HCT116 (cell line): ENCODE data around the gene ACTRT3. TPM values are rescaled to one million over a fixed set of nuclear protein-coding genes. Genes with fewer than 3 reads are reported as not detected.

ENCODE experiments used
- ATAC-seq: fragments of 200-7000 bp; cut with Tn5 transposase; 2 replicates; pipeline ENCODE4 v1.9.1; 2020; ENCODE audit warnings: mild to moderate bottlenecking, moderate library complexity
- BruUV-seq: library from RNA; stranded (reverse); fragments of 400-500 nt; replicated peaks from 2 replicates; lab custom pipeline; 2021; lab: Mats Ljungman, UMichigan
- CTCF ChIA-PET: fragments of 300-600 bp; sonication (Branson Sonifier 250); formaldehyde crosslinking; loops from one replicate; lab custom pipeline; 2021; ENCODE audit warnings: antibody characterized with exemption; lab: Charles Lee
- POLR2A ChIA-PET: fragments of 300-600, 350-600 bp; sonication (Branson Sonifier 250); formaldehyde crosslinking; loops from one replicate; lab custom pipeline; 2021; ENCODE audit warnings: antibody characterized with exemption; lab: Charles Lee
- RAD21 ChIA-PET, 2 experiments: fragments of 300-600 bp; sonication (Branson Sonifier 250); formaldehyde crosslinking; loops; one replicate each; lab custom pipeline; 2023; ENCODE audit warnings: low total read pairs in 2 of 2; ENCODE audit not compliant: uncharacterized antibody in 2 of 2, unreplicated experiment in 2 of 2, low non-redundant PET in 1 of 2; lab: Charles Lee
- DNase-seq: peaks from one replicate; pipeline ENCODE4 v3.0.0-alpha.2; 2010; ENCODE audit warnings: low read depth, low spot score
- H2AFZ ChIP-seq: fragments of 200-600 bp; shearing (Covaris generic), sonication (generic); 2 replicates; pipeline ENCODE4 v1.6.1; 2017; ENCODE audit warnings: low read depth, mixed run types, mixed read lengths, antibody characterized with exemption, low read length; ENCODE audit not compliant: poor library complexity, severe bottlenecking
- H3K27ac ChIP-seq: 2 replicates; pipeline ENCODE4 v1.5.1; 2012; ENCODE audit warnings: low read depth, low read length
- H3K27me3 ChIP-seq: fragments of 200-600 bp; sonication (generic); 2 replicates; pipeline ENCODE4 v1.6.1; 2016; ENCODE audit warnings: mixed run types, low read length, mixed read lengths; ENCODE audit not compliant: insufficient read depth
- H3K36me3 ChIP-seq, 2 experiments: fragments of 200-500 bp in 1 of 2; fragments of 200-600 bp in 1 of 2; sonication (Bioruptor generic) in 1 of 2; sonication (generic) in 1 of 2; 2 replicates each; pipeline versions ENCODE4 v1.5.1 to v1.6.1; 2014 to 2016; ENCODE audit warnings: low read length in 2 of 2, inconsistent platforms in 1 of 2, mixed read lengths in 1 of 2, mixed run types in 1 of 2; ENCODE audit not compliant: insufficient read depth in 2 of 2, control insufficient read depth in 1 of 2
- H3K4me1 ChIP-seq, 2 experiments: fragments of 200-600 bp in 1 of 2; sonication (generic) in 1 of 2; 2 replicates each; pipeline versions ENCODE4 v1.5.1 to v1.6.1; 2012 to 2017; ENCODE audit warnings: low read length in 2 of 2, inconsistent platforms in 1 of 2, mild to moderate bottlenecking in 1 of 2, mixed read lengths in 1 of 2, mixed run types in 1 of 2, moderate library complexity in 1 of 2; ENCODE audit not compliant: insufficient read depth in 2 of 2, control insufficient read depth in 1 of 2
- H3K4me2 ChIP-seq: fragments of 200-600 bp; sonication (generic); 2 replicates; pipeline ENCODE4 v1.6.1; 2017; ENCODE audit warnings: mixed run types, low read length, mixed read lengths
- H3K4me3 ChIP-seq, 2 experiments: fragments of 200-600 bp in 1 of 2; sonication (generic) in 1 of 2; replicated peaks in 1 of 2; 2 replicates each; pipeline ENCODE4 v1.5.1; 2011 to 2016; ENCODE audit warnings: low read length in 2 of 2, control low read depth in 1 of 2, low read depth in 1 of 2, mild to moderate bottlenecking in 1 of 2, mixed read lengths in 1 of 2, mixed run types in 1 of 2
- H3K79me2 ChIP-seq: fragments of 200-600 bp; sonication (generic); 2 replicates; pipeline ENCODE4 v1.6.1; 2017; ENCODE audit warnings: mild to moderate bottlenecking, mixed run types, low read length, moderate library complexity, mixed read lengths; ENCODE audit not compliant: insufficient read depth
- H3K9ac ChIP-seq: fragments of 200-600 bp; sonication (generic); 2 replicates; pipeline ENCODE4 v1.6.1; 2016; ENCODE audit warnings: low read length, mixed read lengths
- H3K9me2 ChIP-seq: fragments of 200-600 bp; sonication (generic), shearing (Covaris generic); 2 replicates; pipeline ENCODE4 v1.6.1; 2017; ENCODE audit warnings: mixed run types, mild to moderate bottlenecking, moderate library complexity; ENCODE audit not compliant: insufficient read depth
- H3K9me3 ChIP-seq, 2 experiments: fragments of 200-500 bp in 1 of 2; fragments of 200-600 bp in 1 of 2; sonication (Bioruptor generic) in 1 of 2; sonication (generic) in 1 of 2; 2 replicates each; pipeline ENCODE4 v1.6.1; 2014 to 2017; ENCODE audit warnings: low read length in 2 of 2, mixed read lengths in 2 of 2, inconsistent platforms in 1 of 2, low read depth in 1 of 2, mild to moderate bottlenecking in 1 of 2, mixed run types in 1 of 2, moderate library complexity in 1 of 2; ENCODE audit not compliant: control insufficient read depth in 1 of 2, insufficient read depth in 1 of 2
- H4K20me1 ChIP-seq: fragments of 200-600 bp; sonication (generic), shearing (Covaris generic); 2 replicates; pipeline ENCODE4 v1.6.1; 2017; ENCODE audit warnings: mixed run types, mild to moderate bottlenecking, moderate library complexity; ENCODE audit not compliant: insufficient read depth
- CBX3 ChIP-seq: IDR thresholded peaks from 2 replicates; pipeline ENCODE4 v1.6.1; 2012; ENCODE audit warnings: low read depth
- EGR1 ChIP-seq: IDR thresholded peaks from 2 replicates; pipeline ENCODE4 v1.6.1; 2012; ENCODE audit warnings: low read depth
- ELF1 ChIP-seq: IDR thresholded peaks from 2 replicates; pipeline ENCODE4 v1.6.1; 2012; ENCODE audit warnings: low read depth, borderline replicate concordance
- EZH2 ChIP-seq: fragments of 200-600 bp; sonication (generic); IDR thresholded peaks from 2 replicates; pipeline ENCODE4 v1.6.1; 2017; ENCODE audit warnings: antibody characterized with exemption, mixed run types
- EZH2phosphoT487 ChIP-seq: fragments of 200-600 bp; IDR thresholded peaks from 2 replicates; pipeline ENCODE4 v1.6.1; 2018; ENCODE audit warnings: antibody characterized with exemption, borderline replicate concordance
- FOSL1 ChIP-seq: IDR thresholded peaks from 2 replicates; pipeline ENCODE4 v1.6.1; 2012; ENCODE audit warnings: low read depth
- POLR2AphosphoS5 ChIP-seq: IDR thresholded peaks from 2 replicates; pipeline ENCODE4 v1.6.1; 2011; ENCODE audit warnings: mild to moderate bottlenecking, low read depth, low read length, moderate library complexity
- SP1 ChIP-seq: IDR thresholded peaks from 2 replicates; pipeline ENCODE4 v1.6.1; 2012; ENCODE audit warnings: low read depth
- SRF ChIP-seq: IDR thresholded peaks from 2 replicates; pipeline ENCODE4 v1.6.1; 2012; ENCODE audit warnings: low read depth
- TCF7L2 ChIP-seq: IDR thresholded peaks from 2 replicates; pipeline ENCODE4 v1.7.0; 2011; ENCODE audit warnings: borderline replicate concordance, inconsistent platforms; ENCODE audit not compliant: insufficient read depth, insufficient read length; ENCODE audit errors: extremely low read depth
- YY1 ChIP-seq: IDR thresholded peaks from 2 replicates; pipeline ENCODE4 v1.6.1; 2011; ENCODE audit warnings: low read length, low read depth, moderate library complexity, mild to moderate bottlenecking; ENCODE audit not compliant: insufficient replicate concordance; ENCODE audit errors: extremely low read depth
- ZFX ChIP-seq: fragments of 450-650 bp; IDR thresholded peaks from 2 replicates; pipeline ENCODE4 v1.6.1; 2017
- ZNF274 ChIP-seq: fragments of 200-500 bp; sonication (Bioruptor generic); IDR thresholded peaks from 2 replicates; pipeline ENCODE4 v1.6.1; 2014; ENCODE audit warnings: mild to moderate bottlenecking, low read depth, low read length, inconsistent platforms
- intact Hi-C: fragments of 100-400 bp; cut with micrococcal nuclease; formaldehyde crosslinking; loops from 2 replicates; pipeline ENCODE4 v1.10.0; 2022
- total RNA-seq: library from RNA; stranded (reverse); gene quantifications from one replicate; pipeline ENCODE4 v1.2.1, GENCODE V29; 2021; ENCODE audit not compliant: unreplicated experiment
- TF ChIP-seq, protein P1 (sequence below): IDR thresholded peaks from 2 replicates; pipeline ENCODE4 v1.6.1; 2011; ENCODE audit warnings: mild to moderate bottlenecking, low read length, moderate library complexity; ENCODE audit not compliant: insufficient replicate concordance; ENCODE audit errors: extremely low read depth
- TF ChIP-seq, protein P2 (sequence below): IDR thresholded peaks from 2 replicates; pipeline ENCODE4 v1.6.1; 2012
- TF ChIP-seq, protein P3 (sequence below): IDR thresholded peaks from 2 replicates; pipeline ENCODE4 v1.6.1; 2012
- TF ChIP-seq, protein P4 (sequence below): IDR thresholded peaks from 2 replicates; pipeline ENCODE4 v1.6.1; 2012; ENCODE audit warnings: low read depth
- TF ChIP-seq, protein P5 (sequence below), 3 experiments: fragments of 200-600 bp in 1 of 3; sonication (generic) in 1 of 3; IDR thresholded peaks in 2 of 3; conservative IDR thresholded peaks in 1 of 3; 2 replicates each; pipeline ENCODE4 v1.5.1; 2012 to 2017; ENCODE audit warnings: low read depth in 2 of 3, low read length in 2 of 3, antibody characterized with exemption in 1 of 3, borderline replicate concordance in 1 of 3, control low read depth in 1 of 3, mild to moderate bottlenecking in 1 of 3, mixed read lengths in 1 of 3, mixed run types in 1 of 3, moderate library complexity in 1 of 3; ENCODE audit not compliant: insufficient read depth in 1 of 3

ACTRT3 gene
- total RNA-seq, 1 experiment from 2014 or later, result 1.2 TPM

DNA sequence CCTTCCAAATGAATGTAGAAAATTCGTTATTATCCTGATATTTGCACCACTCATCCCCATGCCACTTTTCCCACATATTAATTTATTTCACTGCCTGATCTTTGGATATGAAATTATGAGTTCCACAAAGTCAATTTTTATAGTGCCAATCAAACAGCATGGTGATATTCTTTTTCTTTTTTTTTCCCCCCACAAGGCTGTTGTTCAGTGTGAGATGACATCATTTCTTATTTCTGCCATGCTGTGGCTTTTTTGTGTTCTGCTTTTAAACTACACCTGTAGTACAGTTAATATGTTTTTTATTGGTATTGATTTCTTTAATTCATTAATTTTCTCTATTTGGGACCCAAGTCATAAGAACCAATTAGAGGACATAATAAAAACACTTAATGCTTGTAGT lies 18.4 kb upstream of the ACTRT3 start:
- no peaks in the 10 kb centered on the region for H3K4me1 ChIP-seq
- peaks cover 33 to 54% of the 10 kb centered on the region in 2 experiments for H3K36me3 ChIP-seq
- H3K4me2 ChIP-seq, result no peak overlapping the region
- H3K27ac ChIP-seq, result no peak overlapping the region
- H2AFZ ChIP-seq, result no peak overlapping the region
- H3K9me2 ChIP-seq, result no peaks in the 10 kb centered on the region
- POLR2A ChIA-PET, result no interaction called here
- intact Hi-C loops, result no loop called here
- TF ChIP-seq, protein P1, sequence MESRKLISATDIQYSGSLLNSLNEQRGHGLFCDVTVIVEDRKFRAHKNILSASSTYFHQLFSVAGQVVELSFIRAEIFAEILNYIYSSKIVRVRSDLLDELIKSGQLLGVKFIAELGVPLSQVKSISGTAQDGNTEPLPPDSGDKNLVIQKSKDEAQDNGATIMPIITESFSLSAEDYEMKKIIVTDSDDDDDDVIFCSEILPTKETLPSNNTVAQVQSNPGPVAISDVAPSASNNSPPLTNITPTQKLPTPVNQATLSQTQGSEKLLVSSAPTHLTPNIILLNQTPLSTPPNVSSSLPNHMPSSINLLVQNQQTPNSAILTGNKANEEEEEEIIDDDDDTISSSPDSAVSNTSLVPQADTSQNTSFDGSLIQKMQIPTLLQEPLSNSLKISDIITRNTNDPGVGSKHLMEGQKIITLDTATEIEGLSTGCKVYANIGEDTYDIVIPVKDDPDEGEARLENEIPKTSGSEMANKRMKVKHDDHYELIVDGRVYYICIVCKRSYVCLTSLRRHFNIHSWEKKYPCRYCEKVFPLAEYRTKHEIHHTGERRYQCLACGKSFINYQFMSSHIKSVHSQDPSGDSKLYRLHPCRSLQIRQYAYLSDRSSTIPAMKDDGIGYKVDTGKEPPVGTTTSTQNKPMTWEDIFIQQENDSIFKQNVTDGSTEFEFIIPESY, result no peak
- TF ChIP-seq, protein P2, sequence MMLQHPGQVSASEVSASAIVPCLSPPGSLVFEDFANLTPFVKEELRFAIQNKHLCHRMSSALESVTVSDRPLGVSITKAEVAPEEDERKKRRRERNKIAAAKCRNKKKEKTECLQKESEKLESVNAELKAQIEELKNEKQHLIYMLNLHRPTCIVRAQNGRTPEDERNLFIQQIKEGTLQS, result no peak
- no peak for TF ChIP-seq ZFX
- TF ChIP-seq EZH2phosphoT487, result no peak
- TF ChIP-seq FOSL1, result no peak
- no peak for TF ChIP-seq EGR1
- no peak for TF ChIP-seq EZH2
- no peak for TF ChIP-seq YY1
- no peak for TF ChIP-seq CBX3
- TF ChIP-seq, protein P3, sequence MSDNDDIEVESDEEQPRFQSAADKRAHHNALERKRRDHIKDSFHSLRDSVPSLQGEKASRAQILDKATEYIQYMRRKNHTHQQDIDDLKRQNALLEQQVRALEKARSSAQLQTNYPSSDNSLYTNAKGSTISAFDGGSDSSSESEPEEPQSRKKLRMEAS, result no peak
- no peak for TF ChIP-seq SP1
- TF ChIP-seq, protein P4, sequence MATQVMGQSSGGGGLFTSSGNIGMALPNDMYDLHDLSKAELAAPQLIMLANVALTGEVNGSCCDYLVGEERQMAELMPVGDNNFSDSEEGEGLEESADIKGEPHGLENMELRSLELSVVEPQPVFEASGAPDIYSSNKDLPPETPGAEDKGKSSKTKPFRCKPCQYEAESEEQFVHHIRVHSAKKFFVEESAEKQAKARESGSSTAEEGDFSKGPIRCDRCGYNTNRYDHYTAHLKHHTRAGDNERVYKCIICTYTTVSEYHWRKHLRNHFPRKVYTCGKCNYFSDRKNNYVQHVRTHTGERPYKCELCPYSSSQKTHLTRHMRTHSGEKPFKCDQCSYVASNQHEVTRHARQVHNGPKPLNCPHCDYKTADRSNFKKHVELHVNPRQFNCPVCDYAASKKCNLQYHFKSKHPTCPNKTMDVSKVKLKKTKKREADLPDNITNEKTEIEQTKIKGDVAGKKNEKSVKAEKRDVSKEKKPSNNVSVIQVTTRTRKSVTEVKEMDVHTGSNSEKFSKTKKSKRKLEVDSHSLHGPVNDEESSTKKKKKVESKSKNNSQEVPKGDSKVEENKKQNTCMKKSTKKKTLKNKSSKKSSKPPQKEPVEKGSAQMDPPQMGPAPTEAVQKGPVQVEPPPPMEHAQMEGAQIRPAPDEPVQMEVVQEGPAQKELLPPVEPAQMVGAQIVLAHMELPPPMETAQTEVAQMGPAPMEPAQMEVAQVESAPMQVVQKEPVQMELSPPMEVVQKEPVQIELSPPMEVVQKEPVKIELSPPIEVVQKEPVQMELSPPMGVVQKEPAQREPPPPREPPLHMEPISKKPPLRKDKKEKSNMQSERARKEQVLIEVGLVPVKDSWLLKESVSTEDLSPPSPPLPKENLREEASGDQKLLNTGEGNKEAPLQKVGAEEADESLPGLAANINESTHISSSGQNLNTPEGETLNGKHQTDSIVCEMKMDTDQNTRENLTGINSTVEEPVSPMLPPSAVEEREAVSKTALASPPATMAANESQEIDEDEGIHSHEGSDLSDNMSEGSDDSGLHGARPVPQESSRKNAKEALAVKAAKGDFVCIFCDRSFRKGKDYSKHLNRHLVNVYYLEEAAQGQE, result no peak
- TF ChIP-seq TCF7L2, result no peak
- TF ChIP-seq, protein P5, sequence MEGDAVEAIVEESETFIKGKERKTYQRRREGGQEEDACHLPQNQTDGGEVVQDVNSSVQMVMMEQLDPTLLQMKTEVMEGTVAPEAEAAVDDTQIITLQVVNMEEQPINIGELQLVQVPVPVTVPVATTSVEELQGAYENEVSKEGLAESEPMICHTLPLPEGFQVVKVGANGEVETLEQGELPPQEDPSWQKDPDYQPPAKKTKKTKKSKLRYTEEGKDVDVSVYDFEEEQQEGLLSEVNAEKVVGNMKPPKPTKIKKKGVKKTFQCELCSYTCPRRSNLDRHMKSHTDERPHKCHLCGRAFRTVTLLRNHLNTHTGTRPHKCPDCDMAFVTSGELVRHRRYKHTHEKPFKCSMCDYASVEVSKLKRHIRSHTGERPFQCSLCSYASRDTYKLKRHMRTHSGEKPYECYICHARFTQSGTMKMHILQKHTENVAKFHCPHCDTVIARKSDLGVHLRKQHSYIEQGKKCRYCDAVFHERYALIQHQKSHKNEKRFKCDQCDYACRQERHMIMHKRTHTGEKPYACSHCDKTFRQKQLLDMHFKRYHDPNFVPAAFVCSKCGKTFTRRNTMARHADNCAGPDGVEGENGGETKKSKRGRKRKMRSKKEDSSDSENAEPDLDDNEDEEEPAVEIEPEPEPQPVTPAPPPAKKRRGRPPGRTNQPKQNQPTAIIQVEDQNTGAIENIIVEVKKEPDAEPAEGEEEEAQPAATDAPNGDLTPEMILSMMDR (IDR thresholded peaks at IDR 0.05 in 2 of 3, conservative IDR thresholded peaks at IDR 0.05 in 1 of 3; ENCODE audit: borderline replicate concordance in 1 of 3, insufficient read depth in 1 of 3, low read depth in 2 of 3, low read length in 2 of 3), result no peak
- no peak for TF ChIP-seq ZNF274
- no peak for TF ChIP-seq ELF1
- no peak for TF ChIP-seq POLR2AphosphoS5
- no peak for TF ChIP-seq SRF
- BruUV-seq, result no TSS peak
- no peaks in the 10 kb centered on the region for H3K9me3 ChIP-seq
- RAD21 ChIA-PET, result no interaction called here
- ATAC-seq, result no peak
- no peak for DNase-seq
- H3K27me3 ChIP-seq, result no peaks in the 10 kb centered on the region
- CTCF ChIA-PET, result no interaction called here
- no peaks in the 10 kb centered on the region for H4K20me1 ChIP-seq
- no peaks in the 10 kb centered on the region for H3K79me2 ChIP-seq
- no peak overlapping the region for H3K4me3 ChIP-seq
- no peak overlapping the region for H3K9ac ChIP-seq
